Rectal smooth muscle tissue (tissue), 1 donor: ENCODE data around the gene SAMD8.

ENCODE experiments used
- H3K27ac ChIP-seq: one replicate; pipeline ENCODE4 v1.7.0; 2013; ENCODE audit warnings: low read depth, low read length, inconsistent platforms
- H3K27me3 ChIP-seq: one replicate; pipeline ENCODE4 v1.7.0; 2013; ENCODE audit warnings: low read length; ENCODE audit not compliant: control insufficient read depth, insufficient read depth
- H3K36me3 ChIP-seq: one replicate; pipeline ENCODE4 v1.7.0; 2013; ENCODE audit warnings: low read length; ENCODE audit not compliant: control insufficient read depth, insufficient read depth
- H3K4me1 ChIP-seq: one replicate; pipeline ENCODE4 v1.7.0; 2013; ENCODE audit warnings: low read length; ENCODE audit not compliant: control insufficient read depth, insufficient read depth
- H3K4me3 ChIP-seq: one replicate; pipeline ENCODE4 v1.7.0; 2013; ENCODE audit warnings: low read length
- H3K9ac ChIP-seq: one replicate; pipeline ENCODE4 v1.7.0; 2013; ENCODE audit warnings: low read length

Gene SAMD8

DNA sequence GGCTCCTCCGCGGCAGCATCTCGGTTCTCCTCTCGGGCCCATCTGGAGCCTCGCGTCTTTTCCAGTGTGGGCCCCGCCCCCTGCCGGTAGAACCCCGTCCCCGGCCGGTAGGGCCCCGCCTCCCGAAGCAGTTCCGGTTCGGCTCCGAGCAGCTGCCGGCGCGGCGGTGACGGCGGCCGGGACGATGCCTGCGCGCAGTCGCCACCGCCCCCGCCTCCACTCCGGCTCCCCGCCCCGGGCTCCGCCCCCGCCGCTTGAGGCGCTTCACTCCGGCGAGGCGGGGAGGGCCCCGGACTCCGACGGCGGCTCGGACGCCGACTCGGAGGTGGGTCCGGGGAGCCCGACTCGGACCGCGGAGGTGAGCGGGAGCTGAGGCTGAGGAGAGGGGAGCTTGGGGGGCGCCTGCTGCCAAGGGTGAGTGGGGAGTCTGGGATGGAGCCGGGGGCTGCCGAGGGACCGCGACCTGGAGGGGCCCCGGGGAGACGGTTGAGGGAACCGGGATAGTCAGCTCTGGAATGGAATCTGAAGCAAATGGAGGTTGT lies at the start of gene SAMD8:
Gene SAMD8, plus strand, starts transcription at position 292 of the 542 bp plus-strand sequence. CDS start 38,873 bp downstream, outside the sequence.
- peak within 1 kb of the TSS; percentile 97 for H3K4me3 ChIP-seq
- peaks cover 8% of the 10 kb centered on the region for H3K4me1 ChIP-seq

GRCh38 chr10:75061709-75062505 lies 49.5 kb upstream of the SAMD8 start:
- Histone ChIP-seq H3K9ac (no peak overlapping the region), H3K4me1 (no peaks in the 10 kb centered on the region), H3K27me3 (no peaks in the 10 kb centered on the region), H3K27ac (no peak overlapping the region), H3K4me3 (no peak overlapping the region), H3K36me3 (no peaks in the 10 kb centered on the region)

More for the DNA sequence above, at the start of gene SAMD8:
- H3K36me3 ChIP-seq = no peaks in the 10 kb centered on the region
- no peaks in the 10 kb centered on the region for H3K27me3 ChIP-seq
- H3K27ac ChIP-seq = peak within 1 kb of the TSS; percentile 98
- H3K9ac ChIP-seq = peak within 1 kb of the TSS; percentile 99

DNA sequence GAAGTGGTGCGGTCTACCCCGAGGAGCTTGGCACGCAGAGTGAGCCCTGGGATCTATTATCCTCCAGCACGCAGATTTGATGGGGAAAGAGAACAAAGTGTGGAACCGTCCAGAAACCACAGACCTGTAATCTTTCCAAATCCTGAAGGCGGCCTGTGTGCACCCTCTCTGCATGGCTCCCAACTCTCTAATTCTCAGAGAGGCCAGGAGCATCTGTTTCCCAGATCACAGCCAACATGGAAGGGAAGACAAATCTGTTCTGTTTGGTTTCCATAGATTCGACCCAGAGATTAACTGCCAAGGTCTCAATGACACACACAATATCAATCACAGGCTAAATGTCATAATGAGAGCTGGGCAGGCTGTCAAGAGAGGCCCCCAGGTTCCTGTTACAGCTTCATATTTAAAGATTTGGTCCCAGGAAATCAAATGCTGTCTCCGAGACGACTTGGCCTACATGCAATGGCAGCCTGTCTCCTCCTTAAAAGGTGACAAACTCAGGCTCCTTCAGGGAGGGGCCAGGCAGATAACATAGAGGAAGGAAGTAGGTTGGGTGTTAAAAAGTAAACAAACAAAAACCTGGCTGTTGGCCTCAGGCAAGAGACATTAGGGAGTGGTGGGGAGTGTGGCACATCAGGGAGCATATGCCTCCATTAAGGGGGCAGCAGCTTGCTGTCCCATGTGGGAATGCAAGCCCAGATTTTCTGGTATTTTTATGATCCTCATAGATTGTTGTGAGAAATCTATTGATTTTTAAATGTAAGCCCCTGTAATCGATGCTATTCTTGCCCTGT lies 48.8 kb upstream of the SAMD8 start:
- no peaks in the 10 kb centered on the region for H3K4me1 ChIP-seq
- H3K4me3 ChIP-seq = no peak overlapping the region
- no peaks in the 10 kb centered on the region for H3K27me3 ChIP-seq
- H3K9ac ChIP-seq = no peak overlapping the region
- H3K27ac ChIP-seq = no peak overlapping the region
- H3K36me3 ChIP-seq = no peaks in the 10 kb centered on the region

DNA sequence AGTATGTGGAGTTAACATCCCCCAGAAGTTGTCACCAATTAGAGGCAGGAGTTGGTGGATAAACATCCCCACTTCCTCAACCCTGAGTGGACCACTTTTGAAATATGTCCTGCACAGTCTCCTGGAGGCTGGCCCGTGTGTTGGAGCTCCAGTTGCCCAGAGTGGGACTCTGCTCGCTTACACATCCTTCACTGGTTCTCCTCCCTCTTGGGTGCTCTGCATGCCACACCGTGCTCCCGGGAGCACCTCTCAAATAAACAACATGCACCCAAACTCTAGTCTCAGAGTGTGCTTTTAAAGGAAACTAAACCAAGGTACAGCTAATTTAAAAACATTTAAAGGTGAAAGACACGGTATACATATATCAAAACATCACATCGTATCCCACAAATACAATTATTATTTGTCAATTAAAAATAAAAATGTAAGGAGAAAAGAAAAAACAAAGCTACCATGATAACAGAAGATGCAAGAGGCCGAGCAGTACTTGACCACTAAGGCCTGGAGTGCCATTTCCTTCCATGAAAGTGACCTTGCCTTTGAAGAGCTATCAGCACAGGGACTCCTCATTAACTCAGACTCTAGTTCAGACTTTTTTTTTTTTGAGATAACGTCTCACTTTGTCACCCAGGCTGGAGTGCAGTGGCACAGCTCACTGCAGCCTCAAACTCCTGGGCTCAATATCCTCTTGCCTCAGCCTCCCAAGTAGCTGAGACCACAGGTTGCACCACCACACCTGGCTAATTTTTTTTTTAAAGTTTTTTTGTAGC lies 47.8 kb upstream of the SAMD8 start:
- H3K27ac ChIP-seq = no peak overlapping the region
- H3K36me3 ChIP-seq = no peaks in the 10 kb centered on the region
- no peak overlapping the region for H3K4me3 ChIP-seq
- no peaks in the 10 kb centered on the region for H3K27me3 ChIP-seq
- no peaks in the 10 kb centered on the region for H3K4me1 ChIP-seq
- no peak overlapping the region for H3K9ac ChIP-seq

DNA sequence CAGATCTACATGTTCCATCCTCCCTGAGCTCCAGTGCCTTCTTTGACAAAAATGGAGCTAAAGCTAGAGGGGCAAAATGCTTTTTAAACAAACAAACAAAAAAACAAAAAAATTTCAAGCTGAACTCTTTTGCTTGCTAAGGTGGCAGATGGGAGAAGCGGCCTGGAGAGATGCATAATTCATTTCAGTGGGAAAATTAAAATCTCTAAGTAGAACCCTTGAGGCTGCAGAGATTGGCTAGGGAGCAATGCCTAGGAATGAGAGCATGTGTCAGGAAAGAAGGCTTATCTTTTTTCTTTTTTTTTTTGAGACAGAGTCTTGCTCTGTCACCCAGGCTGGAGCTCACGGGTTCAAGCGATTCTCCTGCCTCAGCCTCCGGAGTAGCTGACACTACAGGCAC lies 46.4 kb upstream of the SAMD8 start:
- no peak overlapping the region for H3K27ac ChIP-seq
- no peak overlapping the region for H3K4me3 ChIP-seq
- H3K27me3 ChIP-seq = no peaks in the 10 kb centered on the region
- H3K9ac ChIP-seq = no peak overlapping the region
- no peaks in the 10 kb centered on the region for H3K36me3 ChIP-seq
- no peaks in the 10 kb centered on the region for H3K4me1 ChIP-seq

- Histone ChIP-seq H3K27me3 (no peaks in the 10 kb centered on the region), H3K9ac (no peak overlapping the region), H3K27ac (no peak overlapping the region), H3K4me3 (no peak overlapping the region), H3K36me3 (no peaks in the 10 kb centered on the region), H3K4me1 (no peaks in the 10 kb centered on the region)
These were observed 45.2 kb upstream of the SAMD8 start for GRCh38 chr10:75066271-75066670.

DNA sequence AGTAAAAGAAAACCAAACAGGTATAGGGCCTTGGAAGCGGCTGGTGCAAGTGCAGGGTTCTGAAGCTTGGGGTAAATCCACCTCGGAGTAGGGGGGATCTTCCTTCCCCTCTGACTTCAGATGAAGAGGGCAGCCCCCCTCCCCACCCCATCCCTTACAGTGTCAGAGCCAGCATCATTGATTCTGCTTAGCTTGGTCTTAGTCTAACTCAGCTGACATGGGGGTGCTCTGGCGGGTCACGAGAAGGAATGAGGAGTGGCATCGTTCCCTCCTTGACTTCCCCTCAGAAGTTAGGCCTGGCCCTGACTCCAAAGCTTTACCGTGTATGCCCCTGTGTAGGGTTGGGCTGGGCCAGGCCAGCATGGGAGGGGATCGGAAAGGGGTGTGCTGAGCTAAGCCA lies 44.2 kb upstream of the SAMD8 start:
- H3K27me3 ChIP-seq = no peaks in the 10 kb centered on the region
- H3K4me3 ChIP-seq = no peak overlapping the region
- H3K9ac ChIP-seq = no peak overlapping the region
- H3K27ac ChIP-seq = no peak overlapping the region
- H3K36me3 ChIP-seq = no peaks in the 10 kb centered on the region
- no peaks in the 10 kb centered on the region for H3K4me1 ChIP-seq

DNA sequence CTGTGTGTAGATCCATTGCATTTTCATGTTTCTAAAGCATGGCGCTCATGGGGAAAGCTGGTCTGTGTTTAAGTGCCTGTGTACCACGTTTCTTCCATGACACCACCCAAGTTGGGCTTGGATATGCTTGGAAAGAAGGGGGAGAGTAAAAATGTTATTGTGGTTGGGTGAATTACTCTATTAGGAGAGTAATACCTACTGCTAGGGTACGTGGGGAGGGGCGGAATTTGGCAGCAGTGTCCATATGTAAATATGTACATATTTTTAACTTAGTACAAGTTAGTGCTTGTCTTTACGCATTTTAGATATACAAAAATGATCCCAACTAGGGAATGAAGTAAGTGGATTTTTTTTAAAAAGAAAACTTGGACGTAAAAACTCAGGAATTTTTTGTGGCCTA lies 42.9 kb upstream of the SAMD8 start:
- Histone ChIP-seq H3K4me1 (no peaks in the 10 kb centered on the region), H3K27me3 (no peaks in the 10 kb centered on the region), H3K27ac (no peak overlapping the region)

GRCh38 chr10:75070476-75070875 lies 41.0 kb upstream of the SAMD8 start:
- H3K36me3 ChIP-seq = no peaks in the 10 kb centered on the region
- H3K27me3 ChIP-seq = no peaks in the 10 kb centered on the region
- no peaks in the 10 kb centered on the region for H3K4me1 ChIP-seq
- no peak overlapping the region for H3K4me3 ChIP-seq
- no peak overlapping the region for H3K27ac ChIP-seq
- H3K9ac ChIP-seq = no peak overlapping the region

More for the DNA sequence above, 42.9 kb upstream of the SAMD8 start:
- Histone ChIP-seq H3K36me3 (no peaks in the 10 kb centered on the region), H3K9ac (no peak overlapping the region), H3K4me3 (no peak overlapping the region)

GRCh38 chr10:75070961-75071428 lies 40.5 kb upstream of the SAMD8 start:
- no peaks in the 10 kb centered on the region for H3K27me3 ChIP-seq
- no peak overlapping the region for H3K4me3 ChIP-seq
- H3K27ac ChIP-seq = no peak overlapping the region
- H3K36me3 ChIP-seq = no peaks in the 10 kb centered on the region
- no peak overlapping the region for H3K9ac ChIP-seq
- no peaks in the 10 kb centered on the region for H3K4me1 ChIP-seq

- no peaks in the 10 kb centered on the region for H3K4me1 ChIP-seq
- H3K9ac ChIP-seq = no peak overlapping the region
- H3K27me3 ChIP-seq = no peaks in the 10 kb centered on the region
- H3K36me3 ChIP-seq = no peaks in the 10 kb centered on the region
- no peak overlapping the region for H3K4me3 ChIP-seq
- no peak overlapping the region for H3K27ac ChIP-seq
These were observed 39.7 kb upstream of the SAMD8 start for GRCh38 chr10:75071756-75072155.

GRCh38 chr10:75072727-75073126 lies 38.7 kb upstream of the SAMD8 start:
- no peaks in the 10 kb centered on the region for H3K36me3 ChIP-seq
- H3K4me1 ChIP-seq = no peaks in the 10 kb centered on the region
- no peak overlapping the region for H3K4me3 ChIP-seq
- H3K9ac ChIP-seq = no peak overlapping the region
- no peak overlapping the region for H3K27ac ChIP-seq
- no peaks in the 10 kb centered on the region for H3K27me3 ChIP-seq
